NCI-H2227 treated with DMSO at 0.1 percent for 48 hours (cell line): Measurements from ENCODE around the gene POLR2E.
A peak's percentile ranks its signal among the peaks of the same experiment; 100 is the strongest.

Experiments used
- DNase-seq: peaks from one replicate; lab custom pipeline; 2025; lab: John Stamatoyannopoulos, UW

POLR2E gene

GRCh38 chr19:1093811-1094553 lies 1.2 kb downstream of the POLR2E start:
- DNase-seq, result no peak

- DNase-seq, result no peak
Observed at GRCh38 chr19:1093330-1093729, 1.8 kb downstream of the POLR2E start.

GRCh38 chr19:1091544-1092175 lies 3.5 kb downstream of the POLR2E start:
- DNase-seq, result no peak

GRCh38 chr19:1090731-1091543 lies 4.2 kb downstream of the POLR2E start:
- no peak for DNase-seq

- DNase-seq, result no peak
Observed at GRCh38 chr19:1089891-1090290, 5.3 kb downstream of the POLR2E start.

GRCh38 chr19:1089126-1089771 lies 5.9 kb downstream of the POLR2E start:
- DNase-seq, result no peak

- no peak for DNase-seq
Observed at GRCh38 chr19:1088416-1089010, 6.7 kb downstream of the POLR2E start.

- DNase-seq, result no peak
Observed at GRCh38 chr19:1087813-1088415, 7.3 kb downstream of the POLR2E start.

- no peak for DNase-seq
Observed at GRCh38 chr19:1086613-1087012, 8.6 kb downstream of the POLR2E start.

- DNase-seq, result no peak
Observed at GRCh38 chr19:1085676-1086442, 9.3 kb downstream of the POLR2E start.

- DNase-seq, result no peak
Observed at GRCh38 chr19:1085053-1085658, 10.0 kb downstream of the POLR2E start.

- DNase-seq, result no peak
Observed at GRCh38 chr19:1084024-1084868, 10.9 kb downstream of the POLR2E start.

GRCh38 chr19:1082928-1083816 lies 12.0 kb downstream of the POLR2E start:
- DNase-seq, result no peak

GRCh38 chr19:1082165-1082927 lies 12.8 kb downstream of the POLR2E start:
- peak; percentile 73 for DNase-seq

GRCh38 chr19:1081301-1082164 lies 13.6 kb downstream of the POLR2E start:
- no peak for DNase-seq

GRCh38 chr19:1080360-1081161 lies 14.6 kb downstream of the POLR2E start:
- DNase-seq, result no peak
